HEK293 (cell line): ENCODE data around the gene CIAPIN1.

Experiments used
- CTCF ChIA-PET: fragments of 350-600 bp; formaldehyde crosslinking; extraction: SDS; loops from one replicate; lab custom pipeline; 2021; ENCODE audit warnings: antibody characterized with exemption; lab: Yijun Ruan, JAX
- POLR2A ChIA-PET: fragments of 300-600 bp; formaldehyde crosslinking; extraction: SDS; loops from one replicate; lab custom pipeline; 2020; ENCODE audit warnings: antibody characterized with exemption, inconsistent platforms; lab: Yijun Ruan, JAX
- H3K27ac ChIP-seq: fragments of 200-500 bp; sonication (Bioruptor generic); 2 replicates; pipeline ENCODE4 v1.5.1; 2014; ENCODE audit warnings: low read depth, low read length, control low read depth, inconsistent platforms; ENCODE audit errors: extremely low read depth
- H3K36me3 ChIP-seq, 2 experiments: fragments of 200-500 bp in 1 of 2; sonication (Bioruptor generic) in 1 of 2; 1 replicate in 1 of 2; 2 replicates in 1 of 2; pipeline ENCODE4 v1.5.1; 2014 to 2017; ENCODE audit warnings: inconsistent platforms in 2 of 2, low read length in 2 of 2; ENCODE audit not compliant: control insufficient read depth in 2 of 2, insufficient read depth in 1 of 2
- H3K4me1 ChIP-seq: fragments of 200-500 bp; sonication (Bioruptor generic); 2 replicates; pipeline ENCODE4 v1.5.1; 2014; ENCODE audit warnings: mild to moderate bottlenecking, low read length, inconsistent platforms; ENCODE audit not compliant: control insufficient read depth, insufficient read depth
- H3K4me3 ChIP-seq: 2 replicates; pipeline ENCODE4 v1.5.1; 2011; ENCODE audit warnings: low read depth, mild to moderate bottlenecking, control low read depth, low read length, moderate library complexity
- H3K9me3 ChIP-seq: fragments of 200-500 bp; sonication (Bioruptor generic); 2 replicates; pipeline ENCODE4 v1.5.1; 2014; ENCODE audit warnings: low read depth, low read length, inconsistent platforms; ENCODE audit not compliant: control insufficient read depth, insufficient read depth
- GLIS2 ChIP-seq: fragments of 450-650 bp; formaldehyde crosslinking; IDR thresholded peaks from 2 replicates; pipeline ENCODE4 v1.5.1; 2016; ENCODE audit warnings: missing biosample characterization, missing genetic modification characterization
- KLF1 ChIP-seq: fragments of 450-650 bp; formaldehyde crosslinking; IDR thresholded peaks from 2 replicates; pipeline ENCODE4 v1.5.1; 2016; ENCODE audit warnings: missing biosample characterization, missing genetic modification characterization
- MEIS1 ChIP-seq: sonication (generic); formaldehyde crosslinking; IDR thresholded peaks from 2 replicates; pipeline ENCODE4 v1.8.1; 2022; ENCODE audit warnings: missing genetic modification reagents, mild to moderate bottlenecking, borderline replicate concordance
- ZFHX2 ChIP-seq: fragments of 450-650 bp; formaldehyde crosslinking; conservative IDR thresholded peaks from 2 replicates; pipeline ENCODE4 v1.5.1; 2016; ENCODE audit warnings: missing biosample characterization, missing genetic modification characterization
- ZNF223 ChIP-seq: fragments of 450-650 bp; formaldehyde crosslinking; IDR thresholded peaks from 2 replicates; pipeline ENCODE4 v1.5.1; 2016; ENCODE audit warnings: missing biosample characterization, missing genetic modification characterization
- ZNF324 ChIP-seq: fragments of 450-650 bp; formaldehyde crosslinking; IDR thresholded peaks from 2 replicates; pipeline ENCODE4 v1.5.1; 2016; ENCODE audit warnings: missing biosample characterization, missing genetic modification characterization
- ZNF335 ChIP-seq: fragments of 450-650 bp; formaldehyde crosslinking; conservative IDR thresholded peaks from 2 replicates; pipeline ENCODE4 v1.5.1; 2016; ENCODE audit warnings: missing biosample characterization, missing genetic modification characterization
- ZNF354C ChIP-seq: fragments of 450-650 bp; formaldehyde crosslinking; IDR thresholded peaks from 2 replicates; pipeline ENCODE4 v1.5.1; 2016; ENCODE audit warnings: missing biosample characterization, missing genetic modification characterization, low read depth, borderline replicate concordance
- ZNF404 ChIP-seq: fragments of 450-650 bp; formaldehyde crosslinking; IDR thresholded peaks from 2 replicates; pipeline ENCODE4 v1.5.1; 2017; ENCODE audit warnings: missing biosample characterization, missing genetic modification characterization
- ZNF560 ChIP-seq: fragments of 450-650 bp; formaldehyde crosslinking; IDR thresholded peaks from 2 replicates; pipeline ENCODE4 v1.5.1; 2017; ENCODE audit warnings: missing biosample characterization, missing genetic modification characterization, borderline replicate concordance
- ZNF596 ChIP-seq: fragments of 450-650 bp; IDR thresholded peaks from 2 replicates; pipeline ENCODE4 v1.5.0; 2018; ENCODE audit warnings: missing biosample characterization, mild to moderate bottlenecking, missing genetic modification characterization, moderate library complexity
- ZNF777 ChIP-seq: fragments of 450-650 bp; formaldehyde crosslinking; IDR thresholded peaks from 2 replicates; pipeline ENCODE4 v1.5.1; 2017; ENCODE audit warnings: missing biosample characterization, missing genetic modification characterization, borderline replicate concordance
- ZNF837 ChIP-seq: fragments of 450-650 bp; formaldehyde crosslinking; IDR thresholded peaks from 2 replicates; pipeline ENCODE4 v1.5.1; 2016; ENCODE audit warnings: missing biosample characterization, missing genetic modification characterization
- ZXDB ChIP-seq: fragments of 450-650 bp; formaldehyde crosslinking; IDR thresholded peaks from 2 replicates; pipeline ENCODE4 v1.5.1; 2016; ENCODE audit warnings: missing biosample characterization, missing genetic modification characterization
- TF ChIP-seq, protein P1 (sequence below): fragments of 450-650 bp; formaldehyde crosslinking; IDR thresholded peaks from 2 replicates; pipeline ENCODE4 v1.5.1; 2016; ENCODE audit warnings: missing biosample characterization, missing genetic modification characterization
- TF ChIP-seq, protein P2 (sequence below): fragments of 450-650 bp; formaldehyde crosslinking; IDR thresholded peaks from 2 replicates; pipeline ENCODE4 v1.5.1; 2016; ENCODE audit warnings: missing biosample characterization, missing genetic modification characterization
- TF ChIP-seq, protein P3 (sequence below): fragments of 450-650 bp; formaldehyde crosslinking; IDR thresholded peaks from 2 replicates; pipeline ENCODE4 v1.5.1; 2017; ENCODE audit warnings: missing biosample characterization, missing genetic modification characterization
- TF ChIP-seq, protein P4 (sequence below): fragments of 450-650 bp; formaldehyde crosslinking; IDR thresholded peaks from 2 replicates; pipeline ENCODE4 v1.5.1; 2016; ENCODE audit warnings: missing biosample characterization, missing genetic modification characterization
- TF ChIP-seq, protein P5 (sequence below): fragments of 450-650 bp; formaldehyde crosslinking; IDR thresholded peaks from 2 replicates; pipeline ENCODE4 v1.5.1; 2016; ENCODE audit warnings: missing biosample characterization, missing genetic modification characterization

The CIAPIN1 gene

DNA sequence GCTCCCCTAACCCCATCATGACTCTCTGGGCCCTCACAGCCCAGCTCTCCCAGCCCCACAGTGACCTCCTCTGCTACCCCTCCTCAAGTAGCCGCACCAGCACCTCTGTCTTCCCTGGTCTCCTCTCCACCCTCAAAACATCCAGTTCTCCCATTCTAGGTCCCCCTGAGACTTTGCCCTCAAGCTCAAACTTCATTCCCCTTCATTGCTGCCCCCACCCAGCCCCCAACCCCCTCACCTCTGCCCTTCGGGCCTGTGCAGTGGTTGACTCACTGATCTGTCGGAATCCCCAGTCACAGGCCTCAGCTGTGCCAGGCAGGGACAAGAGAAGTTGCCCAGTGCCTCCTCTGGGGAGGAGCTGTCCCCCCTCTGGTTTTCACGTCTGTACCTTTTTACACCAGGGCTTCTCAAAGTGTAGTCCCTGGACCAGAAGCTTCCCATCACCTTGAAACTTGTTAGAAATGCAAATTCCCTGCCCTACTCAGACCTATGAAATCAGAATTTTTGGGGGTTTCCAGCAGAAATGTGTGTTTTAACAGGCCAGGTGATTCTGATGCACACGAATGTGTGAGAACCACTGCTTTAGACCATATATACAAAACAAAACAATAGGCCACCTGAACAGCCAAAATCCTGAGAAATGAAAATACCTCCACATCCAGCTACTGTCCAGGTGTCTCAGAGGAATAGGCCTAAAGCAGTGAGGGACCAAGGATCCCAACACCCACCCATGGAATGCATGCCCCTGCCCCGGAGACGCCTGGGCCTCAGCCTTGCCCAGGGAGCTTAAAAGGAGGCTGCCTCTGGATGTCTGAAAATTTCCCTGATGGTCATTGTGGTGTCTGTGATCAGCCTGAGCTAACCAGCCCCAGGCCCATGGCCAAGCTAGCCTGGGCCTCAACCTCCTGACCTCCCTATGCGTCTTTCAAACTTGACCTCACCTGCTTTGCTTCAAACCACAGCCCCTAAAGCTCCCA is 40.0 kb upstream of the CIAPIN1 start (continued):
- TF ChIP-seq, protein P1, sequence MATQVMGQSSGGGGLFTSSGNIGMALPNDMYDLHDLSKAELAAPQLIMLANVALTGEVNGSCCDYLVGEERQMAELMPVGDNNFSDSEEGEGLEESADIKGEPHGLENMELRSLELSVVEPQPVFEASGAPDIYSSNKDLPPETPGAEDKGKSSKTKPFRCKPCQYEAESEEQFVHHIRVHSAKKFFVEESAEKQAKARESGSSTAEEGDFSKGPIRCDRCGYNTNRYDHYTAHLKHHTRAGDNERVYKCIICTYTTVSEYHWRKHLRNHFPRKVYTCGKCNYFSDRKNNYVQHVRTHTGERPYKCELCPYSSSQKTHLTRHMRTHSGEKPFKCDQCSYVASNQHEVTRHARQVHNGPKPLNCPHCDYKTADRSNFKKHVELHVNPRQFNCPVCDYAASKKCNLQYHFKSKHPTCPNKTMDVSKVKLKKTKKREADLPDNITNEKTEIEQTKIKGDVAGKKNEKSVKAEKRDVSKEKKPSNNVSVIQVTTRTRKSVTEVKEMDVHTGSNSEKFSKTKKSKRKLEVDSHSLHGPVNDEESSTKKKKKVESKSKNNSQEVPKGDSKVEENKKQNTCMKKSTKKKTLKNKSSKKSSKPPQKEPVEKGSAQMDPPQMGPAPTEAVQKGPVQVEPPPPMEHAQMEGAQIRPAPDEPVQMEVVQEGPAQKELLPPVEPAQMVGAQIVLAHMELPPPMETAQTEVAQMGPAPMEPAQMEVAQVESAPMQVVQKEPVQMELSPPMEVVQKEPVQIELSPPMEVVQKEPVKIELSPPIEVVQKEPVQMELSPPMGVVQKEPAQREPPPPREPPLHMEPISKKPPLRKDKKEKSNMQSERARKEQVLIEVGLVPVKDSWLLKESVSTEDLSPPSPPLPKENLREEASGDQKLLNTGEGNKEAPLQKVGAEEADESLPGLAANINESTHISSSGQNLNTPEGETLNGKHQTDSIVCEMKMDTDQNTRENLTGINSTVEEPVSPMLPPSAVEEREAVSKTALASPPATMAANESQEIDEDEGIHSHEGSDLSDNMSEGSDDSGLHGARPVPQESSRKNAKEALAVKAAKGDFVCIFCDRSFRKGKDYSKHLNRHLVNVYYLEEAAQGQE (tag by site-specific recombination) = no peak
- TF ChIP-seq ZNF324 (no peak), KLF1 (0 out of 2 replicates have a peak, but pooled peaks have one; percentile 8), ZNF837 (tag by site-specific recombination) (no peak), ZNF354C (no peak)
- TF ChIP-seq, protein P2, sequence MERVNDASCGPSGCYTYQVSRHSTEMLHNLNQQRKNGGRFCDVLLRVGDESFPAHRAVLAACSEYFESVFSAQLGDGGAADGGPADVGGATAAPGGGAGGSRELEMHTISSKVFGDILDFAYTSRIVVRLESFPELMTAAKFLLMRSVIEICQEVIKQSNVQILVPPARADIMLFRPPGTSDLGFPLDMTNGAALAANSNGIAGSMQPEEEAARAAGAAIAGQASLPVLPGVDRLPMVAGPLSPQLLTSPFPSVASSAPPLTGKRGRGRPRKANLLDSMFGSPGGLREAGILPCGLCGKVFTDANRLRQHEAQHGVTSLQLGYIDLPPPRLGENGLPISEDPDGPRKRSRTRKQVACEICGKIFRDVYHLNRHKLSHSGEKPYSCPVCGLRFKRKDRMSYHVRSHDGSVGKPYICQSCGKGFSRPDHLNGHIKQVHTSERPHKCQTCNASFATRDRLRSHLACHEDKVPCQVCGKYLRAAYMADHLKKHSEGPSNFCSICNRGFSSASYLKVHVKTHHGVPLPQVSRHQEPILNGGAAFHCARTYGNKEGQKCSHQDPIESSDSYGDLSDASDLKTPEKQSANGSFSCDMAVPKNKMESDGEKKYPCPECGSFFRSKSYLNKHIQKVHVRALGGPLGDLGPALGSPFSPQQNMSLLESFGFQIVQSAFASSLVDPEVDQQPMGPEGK (tag by site-specific recombination) = peak; percentile 53; the same call in 1 of the 2 replicates
- TF ChIP-seq, protein P3, sequence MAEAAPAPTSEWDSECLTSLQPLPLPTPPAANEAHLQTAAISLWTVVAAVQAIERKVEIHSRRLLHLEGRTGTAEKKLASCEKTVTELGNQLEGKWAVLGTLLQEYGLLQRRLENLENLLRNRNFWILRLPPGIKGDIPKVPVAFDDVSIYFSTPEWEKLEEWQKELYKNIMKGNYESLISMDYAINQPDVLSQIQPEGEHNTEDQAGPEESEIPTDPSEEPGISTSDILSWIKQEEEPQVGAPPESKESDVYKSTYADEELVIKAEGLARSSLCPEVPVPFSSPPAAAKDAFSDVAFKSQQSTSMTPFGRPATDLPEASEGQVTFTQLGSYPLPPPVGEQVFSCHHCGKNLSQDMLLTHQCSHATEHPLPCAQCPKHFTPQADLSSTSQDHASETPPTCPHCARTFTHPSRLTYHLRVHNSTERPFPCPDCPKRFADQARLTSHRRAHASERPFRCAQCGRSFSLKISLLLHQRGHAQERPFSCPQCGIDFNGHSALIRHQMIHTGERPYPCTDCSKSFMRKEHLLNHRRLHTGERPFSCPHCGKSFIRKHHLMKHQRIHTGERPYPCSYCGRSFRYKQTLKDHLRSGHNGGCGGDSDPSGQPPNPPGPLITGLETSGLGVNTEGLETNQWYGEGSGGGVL (tag by site-specific recombination) = peak; percentile 19; the same call in 1 of the 2 replicates
- TF ChIP-seq, protein P4, sequence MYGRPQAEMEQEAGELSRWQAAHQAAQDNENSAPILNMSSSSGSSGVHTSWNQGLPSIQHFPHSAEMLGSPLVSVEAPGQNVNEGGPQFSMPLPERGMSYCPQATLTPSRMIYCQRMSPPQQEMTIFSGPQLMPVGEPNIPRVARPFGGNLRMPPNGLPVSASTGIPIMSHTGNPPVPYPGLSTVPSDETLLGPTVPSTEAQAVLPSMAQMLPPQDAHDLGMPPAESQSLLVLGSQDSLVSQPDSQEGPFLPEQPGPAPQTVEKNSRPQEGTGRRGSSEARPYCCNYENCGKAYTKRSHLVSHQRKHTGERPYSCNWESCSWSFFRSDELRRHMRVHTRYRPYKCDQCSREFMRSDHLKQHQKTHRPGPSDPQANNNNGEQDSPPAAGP (tag by site-specific recombination) = no peak
- TF ChIP-seq, protein P5, sequence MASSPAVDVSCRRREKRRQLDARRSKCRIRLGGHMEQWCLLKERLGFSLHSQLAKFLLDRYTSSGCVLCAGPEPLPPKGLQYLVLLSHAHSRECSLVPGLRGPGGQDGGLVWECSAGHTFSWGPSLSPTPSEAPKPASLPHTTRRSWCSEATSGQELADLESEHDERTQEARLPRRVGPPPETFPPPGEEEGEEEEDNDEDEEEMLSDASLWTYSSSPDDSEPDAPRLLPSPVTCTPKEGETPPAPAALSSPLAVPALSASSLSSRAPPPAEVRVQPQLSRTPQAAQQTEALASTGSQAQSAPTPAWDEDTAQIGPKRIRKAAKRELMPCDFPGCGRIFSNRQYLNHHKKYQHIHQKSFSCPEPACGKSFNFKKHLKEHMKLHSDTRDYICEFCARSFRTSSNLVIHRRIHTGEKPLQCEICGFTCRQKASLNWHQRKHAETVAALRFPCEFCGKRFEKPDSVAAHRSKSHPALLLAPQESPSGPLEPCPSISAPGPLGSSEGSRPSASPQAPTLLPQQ (tag by site-specific recombination) = 0 out of 2 replicates have a peak, but pooled peaks have one; percentile 5

DNA sequence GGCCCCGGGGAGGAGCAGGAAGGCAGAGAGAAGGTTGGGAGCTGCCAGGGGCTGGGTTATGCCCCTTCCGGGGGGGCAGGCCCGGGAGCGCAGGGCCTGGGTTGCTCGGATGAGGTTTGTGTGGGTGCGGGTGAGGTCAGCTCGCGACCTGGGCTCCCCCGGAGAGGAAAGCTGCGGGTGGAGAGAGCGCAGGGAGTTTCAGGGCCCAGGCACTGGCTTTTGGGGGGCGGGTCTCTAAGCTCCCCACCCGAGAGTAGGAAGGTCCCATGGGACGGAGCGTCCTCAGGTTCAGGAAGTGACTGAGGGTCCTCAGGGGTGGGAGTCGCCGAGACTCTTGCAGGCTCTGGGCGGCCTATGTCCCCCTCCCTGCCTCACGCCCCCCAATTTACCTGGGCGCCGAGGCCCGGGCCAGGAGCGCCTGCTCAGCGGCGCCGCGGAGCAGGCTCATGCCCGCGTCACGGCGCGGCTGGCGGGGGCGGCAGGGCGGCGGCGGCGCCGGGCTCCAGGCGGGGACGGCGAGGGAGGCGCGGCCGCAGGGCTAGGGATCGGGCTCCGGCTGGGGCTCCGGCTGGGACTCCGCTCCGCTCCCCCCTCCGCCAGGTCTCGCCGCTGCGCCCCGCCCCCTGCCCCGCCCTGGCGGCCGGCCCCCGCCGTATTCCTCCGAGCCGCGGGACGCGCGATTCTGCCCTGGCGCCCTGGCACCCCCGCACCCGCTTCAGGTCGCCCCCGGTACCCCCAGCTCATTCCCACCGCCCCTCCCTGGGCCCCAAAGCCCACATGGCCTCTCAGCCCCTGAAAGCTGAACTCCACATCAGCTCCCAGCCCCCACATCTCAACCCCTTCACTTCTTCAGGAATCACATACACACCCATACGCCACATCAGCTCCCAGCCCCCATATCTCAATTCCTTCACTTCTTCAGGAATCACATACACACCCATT is 39.0 kb upstream of the CIAPIN1 start, which contains the start of gene DOK4:
TSS of gene DOK4 (minus strand) at position 578 of the 942 bp plus-strand sequence. CDS start 6,986 bp downstream, outside the sequence.
- no peaks in the 10 kb centered on the region for H3K4me1 ChIP-seq
- peak within 1 kb of the TSS; percentile 19; the same call in 1 of the 2 replicates for H3K27ac ChIP-seq
- H3K36me3 ChIP-seq = no peaks in the 10 kb centered on the region
- POLR2A ChIA-PET = interaction anchor here (1.6 kb wide), 1 partner anchor 24 kb away, joined by 6 read pairs; the partner anchor contains the start of gene POLR2C
- H3K4me3 ChIP-seq = peak within 1 kb of the TSS; percentile 65
- CTCF ChIA-PET = interaction anchor here (1.2 to 1.8 kb wide), 2 partner anchors 23 to 415 kb away, joined by 3 to 4 read pairs; partner anchors contain the start of gene POLR2C
- no peaks in the 10 kb centered on the region for H3K9me3 ChIP-seq
- TF ChIP-seq ZNF560 (tag by site-specific recombination) = no peak
- no peak for TF ChIP-seq ZNF223 (tag by site-specific recombination)
- peak; percentile 67 for TF ChIP-seq ZFHX2
- TF ChIP-seq ZNF777 (tag by site-specific recombination) = 0 out of 2 replicates have a peak, but pooled peaks have one; percentile 10
- TF ChIP-seq ZXDB (tag by site-specific recombination) = peak; percentile 33
- TF ChIP-seq MEIS1 (CRISPR knock-in tag) = no peak
- no peak for TF ChIP-seq ZNF404
- peak; percentile 85 for TF ChIP-seq GLIS2 (tag by site-specific recombination)
- TF ChIP-seq KLF1 = peak; percentile 27; the same call in 1 of the 2 replicates
- TF ChIP-seq, protein P3 (tag by site-specific recombination) = peak; percentile 60
- TF ChIP-seq ZNF596 (tag by site-specific recombination) = peak; percentile 24; the same call in 1 of the 2 replicates
- peak; percentile 65 for TF ChIP-seq ZNF335 (tag by site-specific recombination)
